ENCODE data around the gene RNF145.

RNF145 gene

GRCh38 chr5:159220206-159220605, 10.9 kb upstream of the RNF145 start:
- H3K4me3 ChIP-seq (ENCODE audit: low read depth, low read length) = no peak overlapping the region
- DNase-seq (ENCODE audit: low read depth) = no peak

GRCh38 chr5:159218595-159219023, 9.3 kb upstream of the RNF145 start:
- no peak for DNase-seq (ENCODE audit: low read depth)
- no peak overlapping the region for H3K4me3 ChIP-seq (ENCODE audit: low read depth, low read length)

GRCh38 chr5:159217236-159217635, 7.9 kb upstream of the RNF145 start:
- no peak overlapping the region for H3K4me3 ChIP-seq (ENCODE audit: low read depth, low read length)
- no peak for DNase-seq (ENCODE audit: low read depth)

GRCh38 chr5:159216454-159216853, 7.1 kb upstream of the RNF145 start:
- H3K4me3 ChIP-seq (ENCODE audit: low read depth, low read length) = no peak overlapping the region
- no peak for DNase-seq (ENCODE audit: low read depth)

GRCh38 chr5:159215886-159216285, 6.5 kb upstream of the RNF145 start:
- DNase-seq (ENCODE audit: low read depth) = no peak
- H3K4me3 ChIP-seq (ENCODE audit: low read depth, low read length) = no peak overlapping the region

GRCh38 chr5:159214486-159215271, 5.3 kb upstream of the RNF145 start:
- DNase-seq (ENCODE audit: low read depth) = no peak
- H3K4me3 ChIP-seq (ENCODE audit: low read depth, low read length) = no peak overlapping the region

- H3K4me3 ChIP-seq (ENCODE audit: low read depth, low read length) = no peak overlapping the region
- no peak for DNase-seq (ENCODE audit: low read depth)
Measured at GRCh38 chr5:159212657-159213462, 3.5 kb upstream of the RNF145 start.

GRCh38 chr5:159211729-159212174, 2.4 kb upstream of the RNF145 start:
- no peak for DNase-seq (ENCODE audit: low read depth)
- no peak overlapping the region for H3K4me3 ChIP-seq (ENCODE audit: low read depth, low read length)

GRCh38 chr5:159210846-159211245, 1.5 kb upstream of the RNF145 start:
- DNase-seq (ENCODE audit: low read depth) = no peak
- H3K4me3 ChIP-seq (ENCODE audit: low read depth, low read length) = no peak overlapping the region

GRCh38 chr5:159210210-159210661, 883 bp upstream of the RNF145 start:
- no peak for DNase-seq (ENCODE audit: low read depth)
- H3K4me3 ChIP-seq (ENCODE audit: low read depth, low read length) = peak overlapping the region; percentile 92

GRCh38 chr5:159208514-159209437, 577 bp downstream of the RNF145 start:
- no peak for DNase-seq (ENCODE audit: low read depth)
- peak overlapping the region; percentile 92 for H3K4me3 ChIP-seq (ENCODE audit: low read depth, low read length)

GRCh38 chr5:159207686-159208513, 1.5 kb downstream of the RNF145 start:
- DNase-seq (ENCODE audit: low read depth) = peak; percentile 53

GRCh38 chr5:159207222-159207685, 2.1 kb downstream of the RNF145 start:
- DNase-seq (ENCODE audit: low read depth) = no peak
- peak overlapping the region; percentile 92 for H3K4me3 ChIP-seq (ENCODE audit: low read depth, low read length)

More at GRCh38 chr5:159207686-159208513, 1.5 kb downstream of the RNF145 start:
- peak overlapping the region; percentile 92 for H3K4me3 ChIP-seq (ENCODE audit: low read depth, low read length)

GRCh38 chr5:159206818-159207217, 2.5 kb downstream of the RNF145 start:
- DNase-seq (ENCODE audit: low read depth) = no peak
- peak overlapping the region; percentile 92 for H3K4me3 ChIP-seq (ENCODE audit: low read depth, low read length)

GRCh38 chr5:159206368-159206767, 3.0 kb downstream of the RNF145 start:
- DNase-seq (ENCODE audit: low read depth) = no peak
- H3K4me3 ChIP-seq (ENCODE audit: low read depth, low read length) = peak overlapping the region; percentile 92

GRCh38 chr5:159203351-159203750, 6.0 kb downstream of the RNF145 start:
- no peak for DNase-seq (ENCODE audit: low read depth)

GRCh38 chr5:159202151-159202550, 7.2 kb downstream of the RNF145 start:
- no peak overlapping the region for H3K4me3 ChIP-seq (ENCODE audit: low read depth, low read length)
- no peak for DNase-seq (ENCODE audit: low read depth)

More at GRCh38 chr5:159203351-159203750, 6.0 kb downstream of the RNF145 start:
- H3K4me3 ChIP-seq (ENCODE audit: low read depth, low read length) = no peak overlapping the region

GRCh38 chr5:159199780-159200179, 9.6 kb downstream of the RNF145 start:
- H3K4me3 ChIP-seq (ENCODE audit: low read depth, low read length) = no peak overlapping the region
- DNase-seq (ENCODE audit: low read depth) = no peak
